GM12878 (cell line): ENCODE measurements around the gene SMIM9. TPM values are rescaled to one million over a fixed set of nuclear protein-coding genes. Genes with fewer than 3 reads are reported as not detected.

Source experiments
- ATAC-seq: fragments of 200-7000 bp; cut with Tn5 transposase; 3 replicates; pipeline ENCODE4 v1.9.1; 2020; ENCODE audit warnings: mild to moderate bottlenecking, moderate library complexity
- BruUV-seq: library from RNA; stranded (reverse); fragments of 400-500 nt; replicated peaks from 2 replicates; lab custom pipeline; 2021; lab: Mats Ljungman, UMichigan
- CTCF ChIA-PET: fragments of 300-600 bp; sonication (Branson Sonifier 250); formaldehyde crosslinking; extraction: SDS; loops from one replicate; lab custom pipeline; 2021; ENCODE audit warnings: inconsistent platforms; lab: Yijun Ruan, JAX
- POLR2A ChIA-PET: fragments of 350-600 bp; formaldehyde crosslinking; extraction: SDS; loops from one replicate; lab custom pipeline; 2021; ENCODE audit warnings: inconsistent platforms; lab: Charles Lee
- RAD21 ChIA-PET: fragments of 300-600 bp; sonication (Branson Sonifier 250); formaldehyde crosslinking; loops from one replicate; lab custom pipeline; 2023; ENCODE audit warnings: antibody characterized with exemption; ENCODE audit not compliant: unreplicated experiment; lab: Charles Lee
- SMC1A ChIA-PET: fragments of 300-600 bp; sonication (Branson Sonifier 250); formaldehyde crosslinking; loops from one replicate; lab custom pipeline; 2023; ENCODE audit not compliant: unreplicated experiment, uncharacterized antibody; lab: Charles Lee
- DNase-seq: peaks from one replicate; pipeline ENCODE4 v3.0.0-alpha.2; 2011; ENCODE audit warnings: low read depth, low spot score
- FAIRE-seq: peaks from 3 replicates; lab custom pipeline; 2011; peaks lifted over from hg19 to GRCh38; lab: Jason Lieb, UNC
- H2AFZ ChIP-seq: 2 replicates; pipeline ENCODE4 v1.6.0; 2011; ENCODE audit warnings: low read depth, low read length, control low read depth; ENCODE audit not compliant: control insufficient read depth
- H3K27ac ChIP-seq: 2 replicates; pipeline ENCODE4 v1.5.1; 2011; ENCODE audit warnings: control low read depth; ENCODE audit not compliant: control insufficient read depth, insufficient read depth
- H3K27me3 ChIP-seq, 2 experiments: replicated peaks in 1 of 2; 2 replicates each; pipeline versions ENCODE4 v1.6.0 to v1.6.1; 2011; ENCODE audit warnings: low read length in 1 of 2; ENCODE audit not compliant: control insufficient read depth in 2 of 2, insufficient read depth in 2 of 2
- H3K36me3 ChIP-seq, 2 experiments: 2 replicates each; pipeline ENCODE4 v1.5.1; 2011; ENCODE audit warnings: low read length in 1 of 2; ENCODE audit not compliant: control insufficient read depth in 2 of 2, insufficient read depth in 2 of 2
- H3K4me1 ChIP-seq: 2 replicates; pipeline ENCODE4 v1.6.1; 2011; ENCODE audit warnings: mild to moderate bottlenecking, low read length, moderate library complexity, mixed read lengths; ENCODE audit not compliant: control insufficient read depth, insufficient read depth
- H3K4me2 ChIP-seq: 2 replicates; pipeline ENCODE4 v1.6.0; 2011; ENCODE audit warnings: control low read depth; ENCODE audit not compliant: control insufficient read depth, insufficient read depth
- H3K4me3 ChIP-seq: fragments of 200-600 bp; sonication (generic); 2 replicates; pipeline ENCODE4 v1.5.1; 2016
- H3K79me2 ChIP-seq: 2 replicates; pipeline ENCODE4 v1.6.0; 2011; ENCODE audit warnings: low read length; ENCODE audit not compliant: control insufficient read depth, insufficient read depth
- H3K9ac ChIP-seq: 2 replicates; pipeline ENCODE4 v1.8.0; 2011; ENCODE audit warnings: low read length, control low read depth, mixed read lengths; ENCODE audit not compliant: control insufficient read depth, insufficient read depth
- H3K9me3 ChIP-seq: replicated peaks from 3 replicates; pipeline ENCODE4 v1.5.1; 2011; ENCODE audit warnings: mild to moderate bottlenecking, low read length; ENCODE audit not compliant: control insufficient read depth, insufficient read depth
- H4K20me1 ChIP-seq: 2 replicates; pipeline ENCODE4 v1.6.0; 2011; ENCODE audit not compliant: control insufficient read depth, insufficient read depth
- CREB1 ChIP-seq: IDR thresholded peaks from 2 replicates; pipeline ENCODE4 v1.6.1; 2012; ENCODE audit warnings: low read depth, mild to moderate bottlenecking, inconsistent platforms
- KDM1A ChIP-seq: fragments of 200-600 bp; sonication (generic); IDR thresholded peaks from 2 replicates; pipeline ENCODE4 v1.6.1; 2016; ENCODE audit warnings: borderline replicate concordance
- RB1 ChIP-seq: fragments of 450-650 bp; formaldehyde crosslinking; IDR thresholded peaks from 2 replicates; pipeline ENCODE4 v1.6.1; 2017; ENCODE audit warnings: mild to moderate bottlenecking, borderline replicate concordance
- WGBS: methylation state at CpG from one replicate; pipeline ENCODE4 v1.1.6; 2016; ENCODE audit warnings: low lambda C conversion rate; ENCODE audit not compliant: insufficient replicate concordance, insufficient coverage; ENCODE audit errors: missing lambda C conversion rate; 5-methylcytosine and 5-hydroxymethylcytosine counted together
- in situ Hi-C: fragments of 300-500 bp; cut with MboI; formaldehyde crosslinking; loops from 9 replicates; pipeline ENCODE4 v1.14.3; 2018; ENCODE audit warnings: mixed read lengths
- intact Hi-C: fragments of 100-400 bp; cut with micrococcal nuclease; formaldehyde crosslinking; loops from one replicate; pipeline ENCODE4 v1.14.2; 2022; ENCODE audit not compliant: unreplicated experiment
- polyA plus RNA-seq, 11 experiments: library from polyadenylated mRNA; depleted of rRNA in 4 of 11; unstranded in 6 of 11; stranded (reverse) in 5 of 11; fragments of >200 nt; fragmentation: Nextera tagmentation in 4 of 11; fragmentation: Illumina TruSeq in 1 of 11; extraction: Ambion mirVana in 4 of 11; extraction: Trizol in 1 of 11; gene quantifications; 1 replicate in 1 of 11; 2 replicates in 10 of 11; pipeline versions ENCODE4 v1.2.1 to v1.2.3, GENCODE V29; 2011 to 2016; ENCODE audit warnings: inconsistent platforms in 2 of 11, missing spikeins in 2 of 11, low read depth in 1 of 11
- total RNA-seq, 4 experiments: library from RNA; depleted of rRNA in 3 of 4; stranded (reverse); fragments of >200 nt in 3 of 4; fragmentation: Illumina TruSeq in 1 of 4; extraction: Trizol in 1 of 4; gene quantifications; 2 replicates each; pipeline versions ENCODE4 v1.2.1 to v1.2.3, GENCODE V29; 2013 to 2021
- TF ChIP-seq, protein P1 (sequence below): fragments of 450-650 bp; IDR thresholded peaks from 2 replicates; pipeline ENCODE4 v1.6.1; 2016; ENCODE audit warnings: mild to moderate bottlenecking
- TF ChIP-seq, protein P2 (sequence below): fragments of 450-650 bp; conservative IDR thresholded peaks from 2 replicates; pipeline ENCODE4 v1.6.1; 2017; ENCODE audit warnings: mild to moderate bottlenecking, moderate library complexity
- TF ChIP-seq, protein P3 (sequence below): fragments of 450-650 bp; IDR thresholded peaks from 2 replicates; pipeline ENCODE4 v1.6.1; 2017; ENCODE audit warnings: mild to moderate bottlenecking
- TF ChIP-seq, protein P4 (sequence below), 3 experiments: IDR thresholded peaks in 2 of 3; conservative IDR thresholded peaks in 1 of 3; 2 replicates each; pipeline ENCODE4 v1.5.1; 2011; ENCODE audit warnings: low read depth in 3 of 3, low read length in 3 of 3, mild to moderate bottlenecking in 3 of 3, control low read depth in 2 of 3, moderate library complexity in 2 of 3, inconsistent platforms in 1 of 3, mixed read lengths in 1 of 3; ENCODE audit not compliant: control insufficient read depth in 2 of 3, insufficient read depth in 1 of 3; ENCODE audit errors: extremely low read depth in 1 of 3

SMIM9 gene
- total and polyA plus RNA-seq, 10 of the 15 experiments (the other 5 are each of a cell fraction or from before 2014, with no cell fraction given): not detected

DNA sequence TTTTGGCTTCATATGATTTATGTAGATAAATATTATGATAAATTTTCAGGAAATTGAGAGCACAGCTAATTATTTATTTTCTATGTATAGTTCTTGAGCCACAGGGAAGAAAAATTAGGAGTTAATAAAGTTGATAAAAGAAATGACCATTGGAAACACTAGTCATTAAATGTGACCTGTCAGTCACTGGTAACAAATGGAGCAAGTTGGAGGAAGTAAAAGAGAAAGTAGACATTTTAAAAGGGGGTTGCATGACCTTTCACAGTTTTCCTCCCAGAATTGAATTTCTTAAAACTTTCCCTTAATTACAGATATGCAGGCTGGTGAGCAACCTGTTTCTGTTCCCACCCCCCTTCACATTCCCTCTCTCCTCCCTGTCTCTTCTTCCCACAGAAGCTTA is 5.3 kb downstream of the SMIM9 start:
- ChIA-PET RAD21 (interaction anchor here (1.0 to 1.2 kb wide), 3 partner anchors 26 to 79 kb away, joined by 3 to 4 read pairs (median 3); partner anchors contain the start of gene DKC1), SMC1A (interaction anchor here (0.8 to 4.5 kb wide), 7 partner anchors 10 to 80 kb away, joined by 3 to 22 read pairs (median 4); partner anchors contain the start of gene DKC1), CTCF (interaction anchor here (1.0 to 1.1 kb wide), 3 partner anchors 11 to 80 kb away, joined by 3 to 5 read pairs (median 3); no protein-coding TSS in a partner anchor), POLR2A (interaction anchor here (0.6 to 1.5 kb wide), 2 partner anchors 9 to 73 kb away, joined by 3 to 4 read pairs; no protein-coding TSS in a partner anchor)
- TF ChIP-seq KDM1A: no peak
- TF ChIP-seq, protein P1, sequence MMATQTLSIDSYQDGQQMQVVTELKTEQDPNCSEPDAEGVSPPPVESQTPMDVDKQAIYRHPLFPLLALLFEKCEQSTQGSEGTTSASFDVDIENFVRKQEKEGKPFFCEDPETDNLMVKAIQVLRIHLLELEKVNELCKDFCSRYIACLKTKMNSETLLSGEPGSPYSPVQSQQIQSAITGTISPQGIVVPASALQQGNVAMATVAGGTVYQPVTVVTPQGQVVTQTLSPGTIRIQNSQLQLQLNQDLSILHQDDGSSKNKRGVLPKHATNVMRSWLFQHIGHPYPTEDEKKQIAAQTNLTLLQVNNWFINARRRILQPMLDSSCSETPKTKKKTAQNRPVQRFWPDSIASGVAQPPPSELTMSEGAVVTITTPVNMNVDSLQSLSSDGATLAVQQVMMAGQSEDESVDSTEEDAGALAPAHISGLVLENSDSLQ: peak; percentile 69
- Histone ChIP-seq H3K9ac (no peak overlapping the region), H2AFZ (peak overlapping the region; percentile 59), H3K36me3 (no peaks in the 10 kb centered on the region), H4K20me1 (no peaks in the 10 kb centered on the region), H3K27me3 (no peaks in the 10 kb centered on the region), H3K4me1 (peaks cover 17% of the 10 kb centered on the region), H3K9me3 (no peaks in the 10 kb centered on the region), H3K4me2 (no peak overlapping the region), H3K4me3 (no peak overlapping the region), H3K79me2 (no peaks in the 10 kb centered on the region), H3K27ac (no peak overlapping the region)
- DNase-seq (no peak), FAIRE-seq (no peak), ATAC-seq (no peak)
- BruUV-seq: no TSS peak
- in situ Hi-C loops: no loop called here
- intact Hi-C loops: loop anchor here (2.0 kb wide), 1 partner anchor 64 kb away; no protein-coding TSS in a partner anchor

DNA sequence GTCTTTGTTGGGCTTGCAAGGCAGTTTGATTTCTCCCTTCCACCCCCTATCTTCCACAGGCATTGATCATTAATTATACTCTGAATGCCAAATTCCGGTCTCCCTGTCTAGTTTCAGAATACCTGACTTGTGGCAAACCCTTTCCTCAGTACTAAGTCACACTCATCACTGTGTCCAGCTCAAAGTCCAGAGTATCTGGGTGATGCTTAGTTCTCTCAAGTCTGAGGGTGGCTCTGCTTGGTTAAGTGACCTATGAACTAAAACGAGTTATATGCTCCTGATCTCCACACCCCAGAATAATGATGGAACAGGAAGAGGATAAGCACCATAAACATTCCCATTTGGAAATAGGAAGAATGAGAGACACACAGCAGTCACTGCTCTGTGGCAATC is 6.5 kb downstream of the SMIM9 start:
- ChIA-PET RAD21 (interaction anchor here (0.8 to 1.4 kb wide), 5 partner anchors 10 to 79 kb away, joined by 3 to 4 read pairs (median 3); partner anchors contain the start of gene DKC1), SMC1A (interaction anchor here (0.6 to 4.5 kb wide), 8 partner anchors 9 to 79 kb away, joined by 3 to 22 read pairs (median 4); no protein-coding TSS in a partner anchor), CTCF (interaction anchor here (1.0 to 1.4 kb wide), 2 partner anchors 9 to 10 kb away, joined by 3 to 5 read pairs; no protein-coding TSS in a partner anchor), POLR2A (interaction anchor here (0.5 to 1.6 kb wide), 4 partner anchors 9 to 74 kb away, joined by 3 to 6 read pairs (median 4); no protein-coding TSS in a partner anchor)
- FAIRE-seq (no peak), DNase-seq (no peak), ATAC-seq (peak; percentile 54)
- WGBS: 23% methylated on average over 2 of the region's 2 CpGs
- H3K27ac ChIP-seq: peak overlapping the region; percentile 50; the same call in 1 of the 2 replicates
- intact Hi-C loops: loop anchor here (2.0 kb wide), 1 partner anchor 63 kb away; no protein-coding TSS in a partner anchor
- H3K9me3 ChIP-seq: no peaks in the 10 kb centered on the region
- peak overlapping the region; percentile 71 for H2AFZ ChIP-seq
- H3K4me2 ChIP-seq: peak overlapping the region; percentile 78; the same call in 1 of the 2 replicates
- H3K9ac ChIP-seq: no peak overlapping the region
- no peaks in the 10 kb centered on the region for H3K36me3 ChIP-seq
- H3K4me1 ChIP-seq: peaks cover 17% of the 10 kb centered on the region
- no peaks in the 10 kb centered on the region for H4K20me1 ChIP-seq
- in situ Hi-C loops: no loop called here
- no TSS peak for BruUV-seq
- no peak overlapping the region for H3K4me3 ChIP-seq
- no peaks in the 10 kb centered on the region for H3K79me2 ChIP-seq
- no peaks in the 10 kb centered on the region for H3K27me3 ChIP-seq
- TF ChIP-seq, protein P2, sequence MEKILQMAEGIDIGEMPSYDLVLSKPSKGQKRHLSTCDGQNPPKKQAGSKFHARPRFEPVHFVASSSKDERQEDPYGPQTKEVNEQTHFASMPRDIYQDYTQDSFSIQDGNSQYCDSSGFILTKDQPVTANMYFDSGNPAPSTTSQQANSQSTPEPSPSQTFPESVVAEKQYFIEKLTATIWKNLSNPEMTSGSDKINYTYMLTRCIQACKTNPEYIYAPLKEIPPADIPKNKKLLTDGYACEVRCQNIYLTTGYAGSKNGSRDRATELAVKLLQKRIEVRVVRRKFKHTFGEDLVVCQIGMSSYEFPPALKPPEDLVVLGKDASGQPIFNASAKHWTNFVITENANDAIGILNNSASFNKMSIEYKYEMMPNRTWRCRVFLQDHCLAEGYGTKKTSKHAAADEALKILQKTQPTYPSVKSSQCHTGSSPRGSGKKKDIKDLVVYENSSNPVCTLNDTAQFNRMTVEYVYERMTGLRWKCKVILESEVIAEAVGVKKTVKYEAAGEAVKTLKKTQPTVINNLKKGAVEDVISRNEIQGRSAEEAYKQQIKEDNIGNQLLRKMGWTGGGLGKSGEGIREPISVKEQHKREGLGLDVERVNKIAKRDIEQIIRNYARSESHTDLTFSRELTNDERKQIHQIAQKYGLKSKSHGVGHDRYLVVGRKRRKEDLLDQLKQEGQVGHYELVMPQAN: no peak
- TF ChIP-seq CREB1 (no peak), RB1 (no peak)
- TF ChIP-seq, protein P3, sequence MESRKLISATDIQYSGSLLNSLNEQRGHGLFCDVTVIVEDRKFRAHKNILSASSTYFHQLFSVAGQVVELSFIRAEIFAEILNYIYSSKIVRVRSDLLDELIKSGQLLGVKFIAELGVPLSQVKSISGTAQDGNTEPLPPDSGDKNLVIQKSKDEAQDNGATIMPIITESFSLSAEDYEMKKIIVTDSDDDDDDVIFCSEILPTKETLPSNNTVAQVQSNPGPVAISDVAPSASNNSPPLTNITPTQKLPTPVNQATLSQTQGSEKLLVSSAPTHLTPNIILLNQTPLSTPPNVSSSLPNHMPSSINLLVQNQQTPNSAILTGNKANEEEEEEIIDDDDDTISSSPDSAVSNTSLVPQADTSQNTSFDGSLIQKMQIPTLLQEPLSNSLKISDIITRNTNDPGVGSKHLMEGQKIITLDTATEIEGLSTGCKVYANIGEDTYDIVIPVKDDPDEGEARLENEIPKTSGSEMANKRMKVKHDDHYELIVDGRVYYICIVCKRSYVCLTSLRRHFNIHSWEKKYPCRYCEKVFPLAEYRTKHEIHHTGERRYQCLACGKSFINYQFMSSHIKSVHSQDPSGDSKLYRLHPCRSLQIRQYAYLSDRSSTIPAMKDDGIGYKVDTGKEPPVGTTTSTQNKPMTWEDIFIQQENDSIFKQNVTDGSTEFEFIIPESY: no peak
- TF ChIP-seq, protein P4, sequence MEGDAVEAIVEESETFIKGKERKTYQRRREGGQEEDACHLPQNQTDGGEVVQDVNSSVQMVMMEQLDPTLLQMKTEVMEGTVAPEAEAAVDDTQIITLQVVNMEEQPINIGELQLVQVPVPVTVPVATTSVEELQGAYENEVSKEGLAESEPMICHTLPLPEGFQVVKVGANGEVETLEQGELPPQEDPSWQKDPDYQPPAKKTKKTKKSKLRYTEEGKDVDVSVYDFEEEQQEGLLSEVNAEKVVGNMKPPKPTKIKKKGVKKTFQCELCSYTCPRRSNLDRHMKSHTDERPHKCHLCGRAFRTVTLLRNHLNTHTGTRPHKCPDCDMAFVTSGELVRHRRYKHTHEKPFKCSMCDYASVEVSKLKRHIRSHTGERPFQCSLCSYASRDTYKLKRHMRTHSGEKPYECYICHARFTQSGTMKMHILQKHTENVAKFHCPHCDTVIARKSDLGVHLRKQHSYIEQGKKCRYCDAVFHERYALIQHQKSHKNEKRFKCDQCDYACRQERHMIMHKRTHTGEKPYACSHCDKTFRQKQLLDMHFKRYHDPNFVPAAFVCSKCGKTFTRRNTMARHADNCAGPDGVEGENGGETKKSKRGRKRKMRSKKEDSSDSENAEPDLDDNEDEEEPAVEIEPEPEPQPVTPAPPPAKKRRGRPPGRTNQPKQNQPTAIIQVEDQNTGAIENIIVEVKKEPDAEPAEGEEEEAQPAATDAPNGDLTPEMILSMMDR (IDR thresholded peaks at IDR 0.05 in 2 of 3, conservative IDR thresholded peaks at IDR 0.05 in 1 of 3; ENCODE audit: control insufficient read depth in 2 of 3, extremely low read depth in 1 of 3, insufficient read depth in 1 of 3, low read depth in 3 of 3, low read length in 3 of 3): no peak
